K562 (cell line): ENCODE results near the gene EPO. TPM values are rescaled to one million over a fixed set of nuclear protein-coding genes. Genes with fewer than 3 reads are reported as not detected.

ENCODE experiments used
- ATAC-seq: fragments of 200-7000 bp; cut with Tn5 transposase; 3 replicates; pipeline ENCODE4 v1.9.1; 2020; ENCODE audit warnings: moderate library complexity
- BruUV-seq: library from RNA; stranded (reverse); fragments of 400-500 nt; replicated peaks from 2 replicates; lab custom pipeline; 2021; lab: Mats Ljungman, UMichigan
- CTCF ChIA-PET: fragments of 300-600 bp; formaldehyde crosslinking; extraction: SDS; loops from one replicate; lab custom pipeline; 2021; ENCODE audit warnings: low intra/inter-chr PET ratio; lab: Yijun Ruan, JAX
- POLR2A ChIA-PET: fragments of 300-600, 350-650 bp; sonication (Branson Sonifier 250); formaldehyde crosslinking; extraction: SDS; loops from one replicate; lab custom pipeline; 2021; ENCODE audit warnings: antibody characterized with exemption, inconsistent platforms; lab: Yijun Ruan, JAX
- DNase-seq, 4 experiments: peaks; one replicate each; pipeline versions ENCODE4 v3.0.0 to v3.0.0-alpha.2; 2011 to 2018; ENCODE audit warnings: low spot score in 3 of 4, mixed read lengths in 3 of 4; ENCODE audit errors: extremely low read depth in 1 of 4
- FAIRE-seq: peaks from 2 replicates; lab custom pipeline; 2011; peaks lifted over from hg19 to GRCh38; lab: Jason Lieb, UNC
- H2AFZ ChIP-seq: 2 replicates; pipeline ENCODE4 v1.6.0; 2011; ENCODE audit warnings: low read depth, low read length, control low read depth, inconsistent platforms
- H3K27ac ChIP-seq: fragments of 200-600 bp; 3 replicates; pipeline ENCODE4 v1.8.0; 2011; ENCODE audit warnings: low read depth, mild to moderate bottlenecking, control low read depth, inconsistent platforms, low read length, moderate library complexity, mixed read lengths; ENCODE audit errors: extremely low read depth
- H3K27me3 ChIP-seq, 2 experiments: fragments of 300-600 bp in 1 of 2; 2 replicates in 1 of 2; 3 replicates in 1 of 2; pipeline versions ENCODE4 v1.6.0 to v1.8.0; 2011; ENCODE audit warnings: inconsistent platforms in 2 of 2, low read length in 2 of 2, mild to moderate bottlenecking in 1 of 2, mixed read lengths in 1 of 2, moderate library complexity in 1 of 2; ENCODE audit not compliant: control insufficient read depth in 2 of 2, insufficient read depth in 2 of 2
- H3K36me3 ChIP-seq: fragments of 300-600 bp; 3 replicates; pipeline ENCODE4 v1.8.0; 2011; ENCODE audit warnings: mild to moderate bottlenecking, low read length, inconsistent platforms; ENCODE audit not compliant: control insufficient read depth, insufficient read depth
- H3K4me1 ChIP-seq, 2 experiments: fragments of 200-600 bp in 1 of 2; replicated peaks in 1 of 2; 2 replicates in 1 of 2; 3 replicates in 1 of 2; pipeline versions ENCODE4 v1.5.1 to v1.8.0; 2011; ENCODE audit warnings: inconsistent platforms in 2 of 2, low read length in 2 of 2, mild to moderate bottlenecking in 1 of 2, mixed read lengths in 1 of 2, moderate library complexity in 1 of 2; ENCODE audit not compliant: control insufficient read depth in 2 of 2, insufficient read depth in 2 of 2
- H3K4me2 ChIP-seq: 2 replicates; pipeline ENCODE4 v1.6.1; 2011; ENCODE audit warnings: low read length, control low read depth, inconsistent platforms, mixed read lengths; ENCODE audit not compliant: insufficient read depth
- H3K4me3 ChIP-seq: fragments of 200-600 bp; sonication (generic), shearing (Covaris generic); 2 replicates; pipeline ENCODE4 v1.5.1; 2016; ENCODE audit warnings: control low read depth, inconsistent platforms
- H3K79me2 ChIP-seq: fragments of 200-600 bp; 3 replicates; pipeline ENCODE4 v1.8.0; 2011; ENCODE audit warnings: low read length, inconsistent platforms; ENCODE audit not compliant: control insufficient read depth, insufficient read depth
- H3K9ac ChIP-seq, 2 experiments: 2 replicates each; pipeline versions ENCODE4 v1.6.0 to v1.6.1; 2011; ENCODE audit warnings: low read depth in 2 of 2, low read length in 2 of 2, control low read depth in 1 of 2, inconsistent platforms in 1 of 2, mild to moderate bottlenecking in 1 of 2, mixed read lengths in 1 of 2; ENCODE audit not compliant: insufficient read depth in 1 of 2
- H3K9me1 ChIP-seq: one replicate; pipeline ENCODE4 v1.6.0; 2011; ENCODE audit warnings: inconsistent platforms, mild to moderate bottlenecking, low read length, moderate library complexity; ENCODE audit not compliant: control insufficient read depth, insufficient read depth
- H3K9me3 ChIP-seq: replicated peaks from 2 replicates; pipeline ENCODE4 v1.5.1; 2011; ENCODE audit warnings: low read depth, low read length, inconsistent platforms; ENCODE audit not compliant: control insufficient read depth, insufficient read depth
- H4K20me1 ChIP-seq: replicated peaks from 2 replicates; pipeline ENCODE4 v1.6.1; 2011; ENCODE audit warnings: low read length, inconsistent platforms, mixed read lengths; ENCODE audit not compliant: control insufficient read depth, insufficient read depth
- BRF1 ChIP-seq: IDR thresholded peaks from 3 replicates; pipeline ENCODE4 v1.6.1; 2011; ENCODE audit warnings: borderline replicate concordance, mild to moderate bottlenecking; ENCODE audit not compliant: insufficient read length; ENCODE audit errors: extremely low read depth
- CREB3 ChIP-seq: fragments of 450-650 bp; conservative IDR thresholded peaks from 2 replicates; pipeline ENCODE4 v1.6.1; 2016; ENCODE audit warnings: missing genetic modification characterization, low read depth, mild to moderate bottlenecking, missing compliant biosample characterization, moderate library complexity
- DDX20 ChIP-seq: fragments of 450-650 bp; IDR thresholded peaks from 2 replicates; pipeline ENCODE4 v1.6.1; 2016; ENCODE audit warnings: missing genetic modification characterization, low read depth, mild to moderate bottlenecking, missing compliant biosample characterization, moderate library complexity
- EP300 ChIP-seq: IDR thresholded peaks from 2 replicates; pipeline ENCODE4 v1.6.1; 2012; ENCODE audit warnings: low read length, improper control_type of control experiment
- ETV5 ChIP-seq: sonication (generic); formaldehyde crosslinking; IDR thresholded peaks from 2 replicates; pipeline ENCODE4 v1.4.0; 2020; ENCODE audit warnings: low read depth, mild to moderate bottlenecking, missing genetic modification reagents
- HMG20B ChIP-seq: fragments of 250-450 bp; sonication (Bioruptor Pico); IDR thresholded peaks from 2 replicates; pipeline ENCODE4 v1.5.0; 2021; ENCODE audit warnings: mild to moderate bottlenecking
- KAT7 ChIP-seq: sonication (generic); formaldehyde crosslinking; IDR thresholded peaks from 2 replicates; pipeline ENCODE4 v1.8.0; 2022; ENCODE audit warnings: missing genetic modification reagents, mild to moderate bottlenecking, borderline replicate concordance
- NFXL1 ChIP-seq: fragments of 450-650 bp; formaldehyde crosslinking; IDR thresholded peaks from 2 replicates; pipeline ENCODE4 v1.4.0; 2021; ENCODE audit warnings: mild to moderate bottlenecking
- PHB2 ChIP-seq: fragments of 450-650 bp; IDR thresholded peaks from 2 replicates; pipeline ENCODE4 v1.6.1; 2017; ENCODE audit warnings: low read depth
- PKNOX1 ChIP-seq: fragments of 450-650 bp; IDR thresholded peaks from 2 replicates; pipeline ENCODE4 v1.6.1; 2016
- POLR2H ChIP-seq: IDR thresholded peaks from 2 replicates; pipeline ENCODE4 v1.6.1; 2016; ENCODE audit warnings: missing genetic modification characterization, low read depth, mild to moderate bottlenecking, control low read depth, missing compliant biosample characterization, moderate library complexity
- USF1 ChIP-seq: sonication (generic); formaldehyde crosslinking; IDR thresholded peaks from 2 replicates; pipeline ENCODE4 v1.9.0; 2022; ENCODE audit warnings: mild to moderate bottlenecking, missing genetic modification reagents
- ZNF766 ChIP-seq: fragments of 200-800 bp; sonication (Bioruptor generic); conservative IDR thresholded peaks from 2 replicates; pipeline ENCODE4 v1.6.1; 2016; ENCODE audit warnings: missing genetic modification characterization, missing compliant biosample characterization
- WGBS: fragments of 100-300 bp; shearing (Covaris generic); methylation state at CpG from one replicate; pipeline ENCODE4 v1.1.6; 2016; ENCODE audit warnings: low coverage, mixed read lengths; ENCODE audit not compliant: insufficient coverage; ENCODE audit errors: missing lambda C conversion rate; 5-methylcytosine and 5-hydroxymethylcytosine counted together
- in situ Hi-C: fragments of 300-500 bp; cut with MboI; formaldehyde crosslinking; loops from 4 replicates; pipeline ENCODE4 v1.15.0; 2018; ENCODE audit warnings: inconsistent platforms, mixed read lengths
- intact Hi-C: fragments of 100-400 bp; cut with micrococcal nuclease; formaldehyde crosslinking; loops from 2 replicates; pipeline ENCODE4 v1.14.2; 2022
- polyA plus RNA-seq, 8 experiments: library from polyadenylated mRNA; depleted of rRNA in 4 of 8; stranded (reverse) in 5 of 8; unstranded in 3 of 8; fragments of >200 nt; fragmentation: Nextera tagmentation in 2 of 8; fragmentation: Illumina TruSeq in 1 of 8; extraction: Ambion mirVana in 2 of 8; extraction: Trizol in 1 of 8; gene quantifications; 2 replicates each; pipeline versions ENCODE4 v1.2.1 to v1.2.3, GENCODE V29; 2011 to 2014; ENCODE audit warnings: inconsistent platforms in 1 of 8, missing spikeins in 1 of 8
- total RNA-seq, 7 experiments: library from RNA; depleted of rRNA in 6 of 7; stranded (reverse); fragments of >200 nt in 6 of 7; fragmentation: Illumina TruSeq in 2 of 7; extraction: Trizol in 2 of 7; gene quantifications; 2 replicates each; pipeline versions ENCODE4 v1.2.1 to v1.2.3, GENCODE V29; 2011 to 2021; ENCODE audit warnings: low replicate concordance in 1 of 7

Gene EPO
- total and polyA plus RNA-seq, 9 of the 15 experiments (the other 6 are each of a cell fraction or from before 2014, with no cell fraction given): 0.06 to 0.41 (median 0.07) TPM; not detected in 6

GRCh38 chr7:100711369-100711768 lies 8.9 kb upstream of the EPO start:
- Histone ChIP-seq H3K27ac (no peak overlapping the region), H3K9ac (peak overlapping the region in 1 of 2 experiments; percentile 63; a peak in 1 of 4 replicates), H3K4me3 (no peak overlapping the region), H3K4me1 (peaks cover 6 to 14% of the 10 kb centered on the region in 2 experiments; a peak in 4 of 5 replicates), H3K79me2 (peaks cover 20% of the 10 kb centered on the region), H3K27me3 (peaks cover 7 to 13% of the 10 kb centered on the region in 2 experiments), H3K9me3 (no peaks in the 10 kb centered on the region), H3K9me1 (no peaks in the 10 kb centered on the region), H4K20me1 (0 out of 2 replicates have a peak, but pooled peaks cover 4% of the 10 kb centered on the region), H3K4me2 (no peak overlapping the region), H2AFZ (no peak overlapping the region), H3K36me3 (peaks cover 22% of the 10 kb centered on the region)
- in situ Hi-C loops (no loop called here), intact Hi-C loops (no loop called here)
- FAIRE-seq (no peak), ATAC-seq (no peak), DNase-seq (no peak)
- ChIA-PET POLR2A (interaction anchor here (1.5 kb wide), 1 partner anchor 11 kb away, joined by 7 read pairs; no protein-coding TSS in a partner anchor), CTCF (no interaction called here)
- BruUV-seq: no TSS peak
- no peak for TF ChIP-seq HMG20B (CRISPR knock-in tag)
- no peak for TF ChIP-seq NFXL1 (CRISPR knock-in tag)
- 87% methylated on average over 11 of the region's 11 CpGs for WGBS

GRCh38 chr7:100714725-100715124 lies 5.5 kb upstream of the EPO start:
- H3K4me2 ChIP-seq: no peak overlapping the region
- H3K9me1 ChIP-seq: no peaks in the 10 kb centered on the region
- H3K27me3 ChIP-seq: peaks cover 10 to 18% of the 10 kb centered on the region in 2 experiments
- in situ Hi-C loops (no loop called here), intact Hi-C loops (no loop called here)
- H3K4me1 ChIP-seq: peaks cover 0 to 3% of the 10 kb centered on the region in 2 experiments; a peak in 1 of 5 replicates
- no peaks in the 10 kb centered on the region for H3K36me3 ChIP-seq
- ChIA-PET CTCF (interaction anchor here (0.6 kb wide), 1 partner anchor 350 kb away, joined by 3 read pairs; no protein-coding TSS in a partner anchor), POLR2A (interaction anchor here (0.5 to 1.4 kb wide), 5 partner anchors 8 to 1108 kb away, joined by 3 to 6 read pairs (median 4); partner anchors contain the start of gene POP7)
- H2AFZ ChIP-seq: no peak overlapping the region
- ATAC-seq (no peak; the same call in 2 of the 3 replicates), DNase-seq (no peak), FAIRE-seq (no peak)
- H3K9ac ChIP-seq: peak overlapping the region in 1 of 2 experiments; percentile 14; a peak in 2 of 4 replicates
- H4K20me1 ChIP-seq: no peaks in the 10 kb centered on the region
- H3K27ac ChIP-seq: no peak overlapping the region
- no peaks in the 10 kb centered on the region for H3K79me2 ChIP-seq
- H3K9me3 ChIP-seq: peaks cover 4% of the 10 kb centered on the region; the same call in 1 of the 2 replicates
- no peak overlapping the region for H3K4me3 ChIP-seq
- no TSS peak for BruUV-seq
- WGBS: 14% methylated on average over 8 of the region's 8 CpGs
- TF ChIP-seq USF1 (CRISPR knock-in tag): no peak
- no peak for TF ChIP-seq KAT7
- TF ChIP-seq CREB3 (tag): no peak
- no peak for TF ChIP-seq ETV5 (CRISPR knock-in tag)
- no peak for TF ChIP-seq PKNOX1
- TF ChIP-seq EP300: no peak
- no peak for TF ChIP-seq ZNF766 (CRISPR knock-in tag)
- TF ChIP-seq BRF1: no peak
- no peak for TF ChIP-seq PHB2
- no peak for TF ChIP-seq DDX20 (tag)
- TF ChIP-seq POLR2H (tag): no peak
